ENCODE results near the gene MSH5. TPM values are rescaled to one million over a fixed set of nuclear protein-coding genes. Genes with fewer than 3 reads are reported as not detected.

The MSH5 gene
- total and polyA plus RNA-seq, 2 of the 13 experiments (the other 11 are each of a cell fraction or from before 2014, with no cell fraction given) = 10.2 to 38.7 TPM

DNA sequence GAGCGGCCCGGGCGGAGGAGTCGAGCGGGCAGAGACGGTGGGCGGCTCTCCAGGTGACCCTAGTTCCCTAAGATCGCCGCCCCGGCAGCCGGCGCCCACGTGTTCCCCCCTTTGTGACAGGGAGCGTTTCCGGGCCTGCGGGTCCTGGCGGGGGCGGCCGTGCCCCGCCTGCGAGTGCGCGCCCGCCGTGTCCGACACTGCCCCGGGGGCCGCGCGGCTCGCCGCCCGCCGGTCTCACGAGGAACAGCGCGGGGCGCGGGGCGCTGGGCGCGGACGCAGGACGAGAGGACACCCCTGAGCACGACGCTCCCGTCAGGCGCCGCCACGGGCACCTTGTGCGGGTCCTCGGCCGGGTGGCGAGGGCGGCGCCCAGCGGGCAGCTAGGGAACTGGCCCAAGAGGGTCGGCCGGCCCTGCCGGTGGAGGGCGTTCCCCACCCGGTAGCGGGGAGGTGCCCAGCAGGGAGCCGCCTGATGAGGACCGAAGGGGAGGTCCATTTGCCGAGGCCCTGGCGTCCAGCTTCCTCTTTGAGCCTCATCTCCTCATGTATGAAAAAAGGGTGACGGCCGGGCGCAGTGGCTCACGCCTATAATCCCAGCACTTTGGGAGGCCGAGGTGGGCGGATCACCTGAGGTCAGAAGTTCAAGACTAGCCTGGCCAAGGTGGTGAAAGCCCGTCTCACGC is 56.0 kb downstream of the MSH5 start, which contains the start of gene VARS1 (continued):
- peak; percentile 86; the same call in 1 of the 2 replicates for TF ChIP-seq ZSCAN21 (CRISPR knock-in tag; IDR thresholded peaks at IDR 0.05; ENCODE audit: borderline replicate concordance)
- TF ChIP-seq, protein P1, sequence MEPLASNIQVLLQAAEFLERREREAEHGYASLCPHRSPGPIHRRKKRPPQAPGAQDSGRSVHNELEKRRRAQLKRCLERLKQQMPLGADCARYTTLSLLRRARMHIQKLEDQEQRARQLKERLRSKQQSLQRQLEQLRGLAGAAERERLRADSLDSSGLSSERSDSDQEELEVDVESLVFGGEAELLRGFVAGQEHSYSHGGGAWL (CRISPR knock-in tag; IDR thresholded peaks at IDR 0.05) = peak; percentile 98; the same call in 1 of the 2 replicates
- TF ChIP-seq TBX3 (IDR thresholded peaks at IDR 0.05; ENCODE audit: borderline replicate concordance) = no peak
- TF ChIP-seq POGZ (CRISPR knock-in tag; IDR thresholded peaks at IDR 0.05) = peak; percentile 89
- TF ChIP-seq ZNF232 (CRISPR knock-in tag; IDR thresholded peaks at IDR 0.05; ENCODE audit: borderline replicate concordance) = peak; percentile 13; the same call in 1 of the 2 replicates
- TF ChIP-seq, protein P2, sequence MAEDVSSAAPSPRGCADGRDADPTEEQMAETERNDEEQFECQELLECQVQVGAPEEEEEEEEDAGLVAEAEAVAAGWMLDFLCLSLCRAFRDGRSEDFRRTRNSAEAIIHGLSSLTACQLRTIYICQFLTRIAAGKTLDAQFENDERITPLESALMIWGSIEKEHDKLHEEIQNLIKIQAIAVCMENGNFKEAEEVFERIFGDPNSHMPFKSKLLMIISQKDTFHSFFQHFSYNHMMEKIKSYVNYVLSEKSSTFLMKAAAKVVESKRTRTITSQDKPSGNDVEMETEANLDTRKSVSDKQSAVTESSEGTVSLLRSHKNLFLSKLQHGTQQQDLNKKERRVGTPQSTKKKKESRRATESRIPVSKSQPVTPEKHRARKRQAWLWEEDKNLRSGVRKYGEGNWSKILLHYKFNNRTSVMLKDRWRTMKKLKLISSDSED (CRISPR knock-in tag; IDR thresholded peaks at IDR 0.05) = no peak
- TF ChIP-seq RORA (CRISPR knock-in tag; IDR thresholded peaks at IDR 0.05) = no peak
- TF ChIP-seq HIVEP1 (CRISPR knock-in tag; IDR thresholded peaks at IDR 0.05) = peak; percentile 72; the same call in 1 of the 2 replicates
- no peak; the same call in 1 of the 2 replicates for TF ChIP-seq NCOA2 (CRISPR knock-in tag; IDR thresholded peaks at IDR 0.05)
- peak; percentile 66 for TF ChIP-seq AGO2 (optimal IDR thresholded peaks at IDR 0.05; ENCODE audit: low read depth, low read length)
- no peak for TF ChIP-seq PRPF4 (IDR thresholded peaks at IDR 0.05; ENCODE audit: low read depth, low read length, poor library complexity, severe bottlenecking)
- TF ChIP-seq SYNCRIP (IDR thresholded peaks at IDR 0.05; ENCODE audit: insufficient read depth, low read depth, low read length) = no peak
- peak; percentile 17 for TF ChIP-seq ZNF205 (CRISPR knock-in tag; IDR thresholded peaks at IDR 0.05)
- 0 out of 2 replicates have a peak, but pooled peaks have one; percentile 9 for TF ChIP-seq CHD2 (IDR thresholded peaks at IDR 0.05; ENCODE audit: low read depth, low read length)
- TF ChIP-seq HNRNPL (IDR thresholded peaks at IDR 0.05; ENCODE audit: low read depth, low read length) = no peak
- TF ChIP-seq, protein P3, sequence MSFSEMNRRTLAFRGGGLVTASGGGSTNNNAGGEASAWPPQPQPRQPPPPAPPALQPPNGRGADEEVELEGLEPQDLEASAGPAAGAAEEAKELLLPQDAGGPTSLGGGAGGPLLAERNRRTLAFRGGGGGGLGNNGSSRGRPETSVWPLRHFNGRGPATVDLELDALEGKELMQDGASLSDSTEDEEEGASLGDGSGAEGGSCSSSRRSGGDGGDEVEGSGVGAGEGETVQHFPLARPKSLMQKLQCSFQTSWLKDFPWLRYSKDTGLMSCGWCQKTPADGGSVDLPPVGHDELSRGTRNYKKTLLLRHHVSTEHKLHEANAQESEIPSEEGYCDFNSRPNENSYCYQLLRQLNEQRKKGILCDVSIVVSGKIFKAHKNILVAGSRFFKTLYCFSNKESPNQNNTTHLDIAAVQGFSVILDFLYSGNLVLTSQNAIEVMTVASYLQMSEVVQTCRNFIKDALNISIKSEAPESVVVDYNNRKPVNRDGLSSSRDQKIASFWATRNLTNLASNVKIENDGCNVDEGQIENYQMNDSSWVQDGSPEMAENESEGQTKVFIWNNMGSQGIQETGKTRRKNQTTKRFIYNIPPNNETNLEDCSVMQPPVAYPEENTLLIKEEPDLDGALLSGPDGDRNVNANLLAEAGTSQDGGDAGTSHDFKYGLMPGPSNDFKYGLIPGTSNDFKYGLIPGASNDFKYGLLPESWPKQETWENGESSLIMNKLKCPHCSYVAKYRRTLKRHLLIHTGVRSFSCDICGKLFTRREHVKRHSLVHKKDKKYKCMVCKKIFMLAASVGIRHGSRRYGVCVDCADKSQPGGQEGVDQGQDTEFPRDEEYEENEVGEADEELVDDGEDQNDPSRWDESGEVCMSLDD (CRISPR knock-in tag; IDR thresholded peaks at IDR 0.05; ENCODE audit: borderline replicate concordance) = peak; percentile 48; the same call in 1 of the 2 replicates
- TF ChIP-seq, protein P4, sequence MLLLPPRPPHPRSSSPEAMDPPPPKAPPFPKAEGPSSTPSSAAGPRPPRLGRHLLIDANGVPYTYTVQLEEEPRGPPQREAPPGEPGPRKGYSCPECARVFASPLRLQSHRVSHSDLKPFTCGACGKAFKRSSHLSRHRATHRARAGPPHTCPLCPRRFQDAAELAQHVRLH (CRISPR knock-in tag; IDR thresholded peaks at IDR 0.05; ENCODE audit: borderline replicate concordance, low read depth) = peak; percentile 67
- no peak for TF ChIP-seq ZNF75D (CRISPR knock-in tag; IDR thresholded peaks at IDR 0.05; ENCODE audit: borderline replicate concordance)
- TF ChIP-seq SKI (IDR thresholded peaks at IDR 0.05; ENCODE audit: partially characterized antibody) = peak; percentile 74
- TF ChIP-seq ZNF329 (CRISPR knock-in tag; IDR thresholded peaks at IDR 0.05; ENCODE audit: low read depth) = peak; percentile 76; the same call in 1 of the 2 replicates
- TF ChIP-seq, protein P5, sequence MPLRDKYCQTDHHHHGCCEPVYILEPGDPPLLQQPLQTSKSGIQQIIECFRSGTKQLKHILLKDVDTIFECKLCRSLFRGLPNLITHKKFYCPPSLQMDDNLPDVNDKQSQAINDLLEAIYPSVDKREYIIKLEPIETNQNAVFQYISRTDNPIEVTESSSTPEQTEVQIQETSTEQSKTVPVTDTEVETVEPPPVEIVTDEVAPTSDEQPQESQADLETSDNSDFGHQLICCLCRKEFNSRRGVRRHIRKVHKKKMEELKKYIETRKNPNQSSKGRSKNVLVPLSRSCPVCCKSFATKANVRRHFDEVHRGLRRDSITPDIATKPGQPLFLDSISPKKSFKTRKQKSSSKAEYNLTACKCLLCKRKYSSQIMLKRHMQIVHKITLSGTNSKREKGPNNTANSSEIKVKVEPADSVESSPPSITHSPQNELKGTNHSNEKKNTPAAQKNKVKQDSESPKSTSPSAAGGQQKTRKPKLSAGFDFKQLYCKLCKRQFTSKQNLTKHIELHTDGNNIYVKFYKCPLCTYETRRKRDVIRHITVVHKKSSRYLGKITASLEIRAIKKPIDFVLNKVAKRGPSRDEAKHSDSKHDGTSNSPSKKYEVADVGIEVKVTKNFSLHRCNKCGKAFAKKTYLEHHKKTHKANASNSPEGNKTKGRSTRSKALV (CRISPR knock-in tag; IDR thresholded peaks at IDR 0.05) = peak; percentile 77
- no peak; the same call in 1 of the 2 replicates for TF ChIP-seq CREB1 (IDR thresholded peaks at IDR 0.05)
- no peak for TF ChIP-seq CREB1 (CRISPR knock-in tag; IDR thresholded peaks at IDR 0.05)
- no peak for TF ChIP-seq DPF2 (CRISPR knock-in tag; IDR thresholded peaks at IDR 0.05; ENCODE audit: borderline replicate concordance, low read depth)

Data from HepG2 (cell line).